Kidney capillary endothelial cell (primary cell): ENCODE results near the gene CLK1.

ENCODE experiments used
- DNase-seq: peaks from one replicate; pipeline ENCODE4 v3.0.0-alpha.2; 2018; ENCODE audit warnings: low spot score

The CLK1 gene

DNA sequence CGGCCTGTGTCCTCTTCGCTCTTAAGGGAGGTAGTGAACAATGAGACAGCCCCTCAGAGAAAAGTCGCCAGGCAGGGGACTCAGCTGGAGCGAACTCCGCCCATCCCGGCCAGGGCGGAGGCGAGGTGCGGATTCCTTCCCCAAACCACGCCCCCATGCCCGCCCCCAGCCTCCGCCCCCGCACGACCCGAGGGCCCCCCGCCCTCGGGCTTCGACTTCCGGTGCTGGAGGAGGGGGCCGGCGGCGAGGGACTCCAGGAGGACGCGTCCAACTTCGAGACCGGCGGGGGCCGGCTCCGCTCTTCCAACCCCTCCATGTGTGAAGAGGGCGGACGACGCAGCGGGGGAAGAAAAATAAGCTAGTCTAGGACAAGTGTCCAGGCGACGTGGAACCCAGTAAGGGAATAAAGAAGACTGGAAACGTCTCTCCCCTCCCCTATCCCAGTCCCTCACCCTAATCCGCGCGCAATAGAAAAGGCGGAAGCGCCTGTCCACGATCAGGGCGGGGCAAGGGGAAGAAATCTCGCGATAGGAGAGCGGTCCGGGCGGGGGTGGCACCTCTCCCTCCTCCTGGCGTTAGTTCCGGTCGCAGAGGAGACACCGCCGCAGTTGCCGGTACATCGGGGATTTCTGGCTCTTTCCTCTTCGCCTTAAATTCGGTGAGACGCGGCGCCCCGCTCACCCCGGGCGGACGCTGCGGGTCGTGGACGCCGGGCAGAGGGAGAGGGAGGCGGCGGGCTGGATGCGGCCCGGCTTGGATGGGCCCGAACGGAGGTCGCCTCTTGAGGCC, 52.9 kb downstream of the CLK1 start, which contains the start of gene BZW1:
Gene BZW1 (plus strand): TSS at position 578 of the 789 bp plus-strand sequence. CDS start 1,308 bp downstream, outside the sequence.
- peak; percentile 96 for DNase-seq

DNA sequence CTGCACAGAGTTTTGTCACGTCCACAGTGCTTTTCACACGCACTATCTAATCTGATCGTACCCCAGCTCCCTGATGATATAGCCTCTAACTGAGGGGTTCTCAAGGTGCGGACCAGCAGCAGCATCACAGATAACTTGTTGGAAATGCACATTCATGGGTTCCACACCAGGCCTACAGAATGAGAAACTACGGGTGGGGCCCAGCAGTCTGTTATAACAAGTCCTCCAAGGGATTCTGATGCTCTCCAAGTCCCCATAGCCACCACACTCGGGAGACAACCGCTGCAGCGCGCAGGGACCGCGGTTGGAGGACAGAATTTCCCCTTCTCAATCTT, 53.5 kb downstream of the CLK1 start:
- DNase-seq: no peak

DNA sequence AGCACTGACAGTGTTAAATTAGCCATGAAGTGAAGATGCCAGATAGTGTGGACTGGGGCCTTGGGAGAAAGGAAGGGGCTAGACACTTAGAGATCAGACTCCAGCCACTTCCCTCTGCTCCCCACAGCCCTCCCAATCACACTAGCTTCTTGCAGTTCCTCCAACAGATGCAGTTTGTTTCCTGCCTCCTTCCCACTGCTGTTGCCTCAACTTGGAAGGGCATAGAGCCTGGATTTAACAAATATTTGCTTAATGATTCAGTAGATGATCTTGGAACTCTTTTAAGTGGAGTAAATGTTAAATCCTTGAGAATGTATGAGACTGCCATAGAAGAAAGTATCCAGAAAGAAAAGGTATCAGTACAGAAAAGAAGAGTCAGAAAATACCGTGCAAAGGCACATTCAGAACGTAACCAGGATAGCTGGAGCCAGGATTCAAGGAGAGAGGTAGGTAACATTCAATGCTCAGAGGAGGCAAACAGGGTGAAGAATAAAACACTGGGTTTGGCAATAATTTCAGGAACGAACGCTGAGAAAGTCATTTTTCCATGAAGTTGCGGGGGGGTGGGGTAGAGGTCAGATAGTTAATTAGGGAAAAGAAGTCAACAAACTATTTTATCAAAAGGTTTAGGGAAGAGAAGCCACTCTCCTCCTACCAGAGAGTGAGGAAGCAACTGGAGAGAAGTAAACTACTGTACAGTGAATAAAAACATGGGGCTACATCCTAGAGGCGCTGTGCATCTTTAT, 54.0 kb downstream of the CLK1 start:
- DNase-seq: no peak

DNA sequence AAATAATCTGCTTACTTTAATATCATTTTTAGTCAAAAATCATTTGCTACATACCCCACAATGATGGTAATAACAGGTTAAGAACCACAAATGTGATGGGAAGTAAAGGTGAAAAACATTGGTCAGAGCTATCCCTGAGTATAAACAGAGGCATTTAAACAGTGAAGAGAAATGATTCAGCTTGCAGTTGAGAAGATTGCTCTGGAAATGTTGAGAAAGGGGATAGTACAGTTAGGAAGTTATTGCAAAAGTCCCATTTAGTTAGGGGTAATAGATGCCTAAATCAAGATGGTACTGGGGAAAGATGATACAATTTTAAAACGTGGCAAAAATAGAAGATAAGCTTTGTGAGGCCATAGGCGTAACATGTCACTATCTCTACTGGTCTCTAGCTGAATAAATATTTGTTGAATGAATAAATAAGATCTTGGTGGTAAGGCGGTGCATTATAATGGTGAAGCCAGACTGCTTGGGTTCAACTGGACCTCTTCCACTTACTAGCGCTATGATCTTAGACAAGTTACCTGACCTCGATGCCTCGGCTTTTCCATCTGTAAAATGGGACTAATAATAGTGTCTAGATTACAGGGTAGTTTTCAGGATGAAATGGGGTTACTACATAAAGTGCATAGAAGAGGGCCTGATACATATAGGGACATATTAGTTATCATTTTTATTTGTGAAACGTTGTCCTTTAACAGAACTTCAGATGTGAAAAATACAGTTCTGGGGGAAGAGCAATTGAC, 54.8 kb downstream of the CLK1 start:
- DNase-seq: no peak
